Middle frontal gyrus (tissue), 1 donor: ENCODE data around the gene CMTM2.
A peak's percentile ranks its signal among the peaks of the same experiment; 100 is the strongest.
"Not testable (repeated sequence)": the region's sequence is repeated elsewhere in the genome, so short reads cannot be mapped to it uniquely, and the experiment has no call there.

Source experiments
- DNase-seq: peaks from one replicate; pipeline ENCODE4 v3.0.0-alpha.2; 2015; ENCODE audit warnings: low spot score; ENCODE audit errors: extremely low spot score

CMTM2 gene

DNA sequence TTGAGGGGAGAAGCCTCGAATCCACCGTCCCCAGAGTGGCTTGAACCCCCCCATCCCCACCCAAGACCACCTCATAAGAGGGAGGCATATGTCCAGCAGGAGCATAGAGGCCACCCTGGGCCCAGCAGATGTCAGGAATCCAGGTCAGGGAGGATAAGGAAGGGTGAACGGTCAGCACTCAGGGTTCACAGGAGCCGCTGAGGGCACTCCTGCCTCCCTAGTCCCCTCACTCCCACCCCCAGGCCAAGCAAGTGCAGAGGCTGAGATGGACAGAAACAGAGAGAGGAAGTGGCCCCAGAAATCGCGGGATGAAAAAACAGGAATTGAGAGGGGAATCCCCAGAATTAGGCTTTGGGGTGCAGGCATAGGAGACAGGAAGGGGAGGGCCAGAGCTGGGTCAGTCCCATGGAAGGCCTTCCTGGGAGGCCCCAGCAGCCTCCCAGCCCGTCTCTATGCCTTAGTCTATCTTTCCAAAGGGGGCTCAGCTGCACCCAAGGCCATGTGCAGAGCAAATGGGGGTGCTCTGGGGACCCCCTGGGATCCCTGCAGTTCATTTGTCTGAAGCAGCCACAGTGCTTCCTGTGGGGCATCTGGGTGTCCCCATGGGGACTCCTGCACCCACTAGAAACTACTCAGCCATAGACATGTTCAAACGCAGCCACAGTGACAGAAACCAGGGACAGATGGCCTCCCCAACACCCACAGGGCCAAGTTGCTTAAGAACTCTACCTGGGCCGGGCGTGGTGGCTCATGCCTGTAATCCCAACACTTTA, 26.9 kb downstream of the CMTM2 start:
- DNase-seq, result no peak

DNA sequence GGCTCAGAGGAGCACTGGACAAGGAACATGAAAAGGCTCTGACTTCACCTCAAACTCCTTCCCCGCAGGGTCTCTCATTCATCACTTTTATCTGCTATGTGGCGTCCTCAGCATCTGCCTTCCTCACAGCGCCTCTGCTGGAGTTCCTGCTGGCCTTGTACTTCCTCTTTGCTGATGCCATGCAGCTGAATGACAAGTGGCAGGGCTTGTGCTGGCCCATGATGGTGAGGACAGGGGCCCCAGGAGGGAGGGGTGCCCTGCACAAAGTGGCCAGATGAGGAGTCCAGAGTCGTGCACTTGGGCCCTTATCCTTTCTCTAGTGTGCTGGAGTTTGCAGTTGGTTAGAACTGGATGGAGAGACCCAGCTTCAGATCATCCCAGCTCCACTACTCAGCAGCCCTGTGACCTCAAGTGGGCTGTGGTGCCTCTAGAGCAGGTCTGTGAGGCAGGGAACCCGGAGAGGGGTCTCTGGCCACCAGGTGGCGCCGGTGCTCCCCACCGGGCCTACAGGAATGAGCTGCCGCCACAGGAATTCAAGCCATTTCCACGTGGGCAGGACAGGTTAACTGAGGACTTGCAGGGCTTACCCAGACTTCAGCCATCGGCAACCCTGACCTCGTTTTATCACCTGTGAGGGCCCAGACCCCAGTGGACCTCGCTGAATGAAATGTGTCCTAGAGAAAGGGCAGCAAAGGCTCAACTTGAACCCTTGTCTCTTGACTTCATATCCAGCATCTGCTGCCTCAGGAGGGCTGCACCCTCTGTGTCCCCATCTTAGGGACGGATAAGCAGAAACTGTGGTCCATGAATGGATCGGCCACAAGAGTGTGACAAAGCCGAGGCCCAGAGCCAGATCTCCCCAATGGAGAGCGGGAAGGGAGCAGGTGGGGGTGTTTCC, 29.2 kb downstream of the CMTM2 start:
- peak; percentile 41 for DNase-seq

DNA sequence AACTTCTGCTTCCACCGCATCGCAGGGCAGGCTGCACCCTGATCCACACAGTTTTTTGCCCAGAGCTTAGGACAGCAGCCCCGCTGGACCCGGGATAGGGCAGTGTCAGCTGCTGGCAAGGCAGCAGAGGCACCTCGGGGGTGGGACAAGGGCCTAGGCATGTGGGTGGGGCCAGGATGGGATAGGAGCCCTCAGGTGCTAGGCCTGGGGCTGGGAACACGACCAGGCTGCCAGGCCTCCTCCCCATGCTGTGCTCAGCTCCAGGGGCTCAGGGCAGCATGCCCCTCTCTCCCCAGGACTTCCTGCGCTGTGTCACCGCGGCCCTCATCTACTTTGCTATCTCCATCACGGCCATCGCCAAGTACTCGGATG, 29.9 kb downstream of the CMTM2 start:
- DNase-seq, result no peak

GRCh38 chr16:66610111-66610820, 31.0 kb downstream of the CMTM2 start:
- no peak for DNase-seq

DNA sequence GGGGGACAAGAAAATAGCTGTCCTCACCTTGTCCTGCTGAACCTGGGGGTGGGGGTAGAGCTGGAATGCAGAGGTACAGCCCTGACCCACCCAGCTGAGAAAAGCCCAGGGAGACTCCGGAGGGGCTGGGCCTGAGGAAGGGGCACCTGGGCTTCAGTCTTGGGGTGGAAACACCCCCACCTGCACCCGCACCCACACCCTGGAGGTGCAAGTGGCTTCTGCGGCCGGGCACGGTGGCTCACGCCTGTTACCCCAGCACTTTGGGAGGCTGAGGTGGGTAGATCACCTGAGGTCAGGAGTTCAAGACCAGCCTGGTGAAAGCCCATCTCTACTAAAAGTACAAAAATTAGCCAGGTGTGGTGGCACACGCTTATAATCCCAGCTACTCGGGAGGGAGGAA, 32.6 kb downstream of the CMTM2 start:
- DNase-seq, result not testable (repeated sequence)

DNA sequence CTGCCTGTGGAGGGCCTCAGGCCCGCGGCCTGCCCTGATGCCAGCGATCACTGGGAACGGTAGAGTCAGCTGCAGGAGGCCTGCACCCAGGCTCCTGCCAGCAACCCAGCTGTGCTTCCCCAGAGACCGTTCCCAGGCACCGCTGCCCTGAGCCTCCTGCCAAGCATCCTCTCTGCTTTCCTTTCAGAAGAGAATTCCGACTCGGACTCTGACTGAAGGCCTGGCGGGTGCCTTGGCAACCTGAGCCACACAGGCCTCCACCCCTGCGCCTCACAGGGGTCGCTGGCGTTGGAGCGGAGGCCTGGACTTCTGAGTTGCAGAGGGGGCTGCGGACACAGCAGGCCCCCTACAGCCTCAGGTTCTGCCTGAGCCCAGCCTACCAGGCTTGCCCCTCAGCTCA, 33.2 kb downstream of the CMTM2 start:
- no peak for DNase-seq

DNA sequence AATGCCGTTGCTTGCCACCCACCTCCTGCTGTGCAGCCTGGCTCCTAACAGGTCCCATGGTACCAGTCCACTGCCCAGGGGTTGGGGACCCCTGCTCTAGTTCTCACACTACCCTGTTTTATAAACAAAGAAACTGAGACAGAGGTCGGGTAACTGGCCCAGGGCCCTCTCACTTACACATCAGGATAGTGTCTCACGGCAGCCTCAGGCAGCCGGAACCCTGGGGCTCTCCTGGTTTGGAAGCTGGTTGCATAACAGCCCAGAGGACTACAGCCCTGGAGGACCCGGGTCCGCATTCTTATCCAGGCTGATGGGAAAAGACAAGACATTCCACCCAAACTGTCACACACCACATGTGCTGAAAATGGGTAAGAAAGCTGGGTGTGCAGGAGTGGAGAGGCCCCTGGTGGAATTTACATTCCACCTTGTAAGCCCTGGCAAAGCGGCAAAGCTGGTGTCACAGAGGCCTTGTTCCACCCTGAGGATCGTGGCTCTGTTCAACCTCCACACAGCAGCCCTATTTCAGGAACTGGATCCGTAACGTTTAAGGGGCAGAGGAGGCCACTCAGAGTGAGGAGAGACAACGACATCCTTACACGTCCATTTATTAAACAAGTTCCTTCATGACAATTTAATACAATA, 35.0 kb downstream of the CMTM2 start:
- DNase-seq, result no peak

DNA sequence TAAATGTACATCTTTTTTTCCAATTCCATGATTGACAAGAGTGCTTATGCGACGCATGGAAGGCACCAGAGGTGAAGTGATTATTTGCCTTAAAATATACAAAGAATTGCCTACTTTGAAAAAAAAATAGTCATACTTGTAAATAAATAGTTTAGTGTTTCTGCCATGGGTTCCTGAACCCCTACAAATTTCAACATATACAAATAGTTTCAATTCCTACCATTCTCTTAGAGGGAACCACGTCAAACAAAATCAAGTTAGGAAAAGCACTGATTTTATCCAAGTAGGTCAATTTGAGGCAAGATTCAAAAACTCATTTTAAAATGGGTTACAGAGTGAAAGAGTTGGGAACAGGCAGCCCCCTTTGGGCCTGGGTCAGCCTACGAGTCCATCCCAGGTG, 36.9 kb downstream of the CMTM2 start:
- no peak for DNase-seq

DNA sequence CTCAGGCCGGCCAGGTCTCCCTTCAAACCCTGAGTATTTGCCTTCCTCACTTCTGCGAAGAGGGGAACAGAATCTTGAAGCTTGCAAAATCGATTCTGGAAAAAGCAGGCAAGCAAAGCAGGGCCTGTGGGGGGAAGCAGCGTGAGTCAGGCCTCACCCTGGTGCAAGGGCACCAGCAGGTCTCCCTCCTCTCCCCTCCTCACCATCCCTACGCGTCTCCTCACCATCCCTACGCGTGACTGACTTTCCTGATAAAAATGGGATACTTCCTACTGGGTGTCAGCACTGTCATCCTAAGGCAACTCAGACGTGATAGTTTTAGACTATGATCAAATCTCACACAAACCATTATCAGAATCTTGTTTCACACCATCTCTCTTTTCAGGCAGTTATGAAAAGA, 37.3 kb downstream of the CMTM2 start:
- no peak for DNase-seq

DNA sequence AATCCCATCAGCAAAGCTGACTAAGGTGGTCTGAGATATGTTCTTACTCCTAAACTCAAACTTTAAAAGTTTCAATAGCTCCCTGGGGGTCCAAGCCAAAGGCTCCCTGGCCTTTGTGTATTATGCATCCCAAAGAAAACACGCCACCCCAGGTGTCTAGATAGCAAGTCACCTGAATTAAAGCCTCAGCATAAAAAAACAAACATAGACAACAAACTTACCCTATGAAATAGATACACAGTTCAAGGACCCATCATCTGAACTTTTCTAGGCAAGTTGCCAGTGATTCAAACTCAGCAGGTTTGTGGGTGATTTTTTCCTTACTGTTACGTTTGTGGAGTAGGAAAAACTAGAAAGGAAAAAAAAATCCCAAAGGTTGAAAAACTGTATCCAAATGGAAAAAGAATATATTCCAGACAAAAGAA, 37.8 kb downstream of the CMTM2 start:
- DNase-seq, result no peak

DNA sequence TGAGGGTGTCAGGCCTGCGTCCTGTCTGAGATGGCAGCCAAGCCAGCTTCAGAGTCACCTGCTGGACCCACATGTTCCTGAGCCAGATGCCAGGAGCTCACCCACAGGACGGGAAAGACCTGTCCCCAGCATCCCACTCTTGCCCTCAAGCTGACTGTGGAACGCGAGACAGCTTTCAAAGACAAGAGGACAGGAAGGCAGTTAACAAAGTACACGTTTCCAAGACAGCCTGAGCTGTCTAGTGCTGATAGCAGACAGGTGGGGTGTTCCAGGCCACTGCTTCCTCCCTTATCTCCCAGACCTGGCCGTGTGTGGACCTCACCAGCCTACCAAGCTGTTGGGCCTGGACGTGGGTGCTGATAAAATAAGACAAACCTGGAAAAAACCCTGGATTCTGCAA, 38.5 kb downstream of the CMTM2 start:
- no peak for DNase-seq

DNA sequence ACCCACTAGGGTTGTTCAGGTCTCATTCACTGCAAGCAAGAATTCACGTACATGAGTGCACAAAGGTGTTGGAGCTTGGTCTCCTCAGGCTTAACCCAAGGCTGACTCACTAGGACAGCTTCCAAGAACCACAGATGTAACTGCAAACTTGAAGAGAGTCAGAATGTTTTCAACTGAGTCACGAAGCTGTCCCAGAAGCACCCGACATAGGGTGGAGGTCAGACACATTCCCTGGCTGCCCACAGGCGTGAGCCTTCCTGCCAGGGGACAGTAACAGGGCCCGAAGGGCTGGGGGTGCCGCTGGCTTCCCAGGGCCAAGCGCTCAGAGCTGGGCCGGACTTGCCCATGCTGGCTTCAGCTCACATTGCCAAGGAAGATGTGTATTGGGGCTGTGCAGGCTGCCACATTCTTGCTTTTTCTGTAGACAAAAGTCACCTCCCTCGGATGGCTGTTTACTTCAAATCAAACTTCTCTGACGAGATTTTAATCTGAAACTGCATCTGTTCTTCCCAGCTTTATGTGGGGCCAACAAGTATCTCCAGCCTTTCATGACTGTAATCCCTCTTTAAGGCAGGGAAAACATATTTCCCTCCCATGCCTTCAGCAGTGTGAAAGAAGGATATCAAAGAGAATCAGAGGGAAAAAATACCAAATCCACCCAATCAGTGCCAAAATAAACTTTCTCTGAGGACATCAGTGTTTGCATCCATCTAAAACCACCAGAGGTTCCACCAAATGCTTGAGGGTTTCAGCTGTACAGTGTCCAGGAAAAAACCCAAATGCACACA, 39.5 kb downstream of the CMTM2 start:
- no peak for DNase-seq

GRCh38 chr16:66619534-66620428, 40.5 kb downstream of the CMTM2 start:
- DNase-seq, result no peak

- DNase-seq, result no peak
Observed at GRCh38 chr16:66620429-66620795, 41.1 kb downstream of the CMTM2 start.

GRCh38 chr16:66621973-66622372, 42.7 kb downstream of the CMTM2 start:
- DNase-seq, result no peak

GRCh38 chr16:66622863-66623262, 43.6 kb downstream of the CMTM2 start:
- no peak for DNase-seq

- no peak for DNase-seq
Observed at GRCh38 chr16:66623755-66624154, 44.5 kb downstream of the CMTM2 start.

DNA sequence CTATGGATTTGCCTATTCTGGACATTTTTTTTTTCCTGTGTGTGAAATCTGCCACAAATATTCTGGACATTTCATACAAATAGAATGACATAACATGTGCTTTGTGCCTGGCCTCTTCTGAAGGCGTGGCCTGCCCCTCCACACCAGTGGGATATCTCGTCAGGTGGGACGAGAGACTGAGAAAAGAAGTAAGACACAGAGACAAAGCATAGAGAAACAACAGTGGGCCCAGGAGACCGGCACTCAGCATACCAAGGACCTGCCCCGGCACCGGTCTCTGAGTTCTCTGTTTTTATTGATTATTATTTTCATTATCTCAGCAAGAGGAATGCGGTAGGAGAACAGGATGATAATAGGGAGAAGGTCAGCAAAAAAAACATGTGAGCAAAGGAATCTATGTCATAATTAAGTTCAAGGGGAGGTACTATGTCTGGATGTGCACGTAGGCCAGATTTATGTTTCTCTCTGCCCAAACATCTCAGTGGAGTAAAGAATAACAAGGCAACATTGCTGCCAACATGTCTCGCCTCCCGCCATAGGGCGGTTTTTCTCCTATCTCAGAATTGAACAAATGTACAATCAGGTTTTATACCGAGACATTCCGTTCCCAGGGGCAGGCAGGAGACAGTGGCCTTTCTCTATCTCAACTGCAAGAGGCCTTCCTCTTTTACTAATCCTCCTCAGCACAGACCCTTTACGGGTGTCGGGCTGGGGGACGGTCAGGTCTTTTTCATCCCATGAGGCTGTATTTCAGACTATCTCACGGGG, 48.5 kb downstream of the CMTM2 start:
- not testable (repeated sequence) for DNase-seq

DNA sequence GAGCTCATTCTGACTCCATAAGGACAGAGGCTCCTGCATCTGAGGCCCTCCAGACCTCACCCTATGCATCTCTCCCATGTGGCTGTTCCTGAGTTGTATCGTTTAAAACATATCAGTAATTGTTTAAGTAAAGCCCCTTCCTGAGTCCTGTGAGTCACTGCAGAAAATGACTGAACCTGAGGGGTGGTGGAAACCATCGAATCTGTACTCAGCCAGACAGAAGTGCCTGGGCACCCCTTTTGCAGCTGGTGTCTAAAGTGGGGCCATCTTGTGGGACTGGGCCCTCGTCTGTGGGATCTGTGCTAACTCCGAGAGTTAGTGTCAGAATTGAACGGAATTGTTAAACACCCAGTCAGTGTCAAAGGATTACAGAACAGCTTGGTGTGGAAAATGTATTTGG, 50.6 kb downstream of the CMTM2 start:
- no peak for DNase-seq
